ENCODE data around the gene IFT122.
"Not testable (repeated sequence)": the region's sequence is repeated elsewhere in the genome, so short reads cannot be mapped to it uniquely, and the experiment has no call there.

Gene IFT122

DNA sequence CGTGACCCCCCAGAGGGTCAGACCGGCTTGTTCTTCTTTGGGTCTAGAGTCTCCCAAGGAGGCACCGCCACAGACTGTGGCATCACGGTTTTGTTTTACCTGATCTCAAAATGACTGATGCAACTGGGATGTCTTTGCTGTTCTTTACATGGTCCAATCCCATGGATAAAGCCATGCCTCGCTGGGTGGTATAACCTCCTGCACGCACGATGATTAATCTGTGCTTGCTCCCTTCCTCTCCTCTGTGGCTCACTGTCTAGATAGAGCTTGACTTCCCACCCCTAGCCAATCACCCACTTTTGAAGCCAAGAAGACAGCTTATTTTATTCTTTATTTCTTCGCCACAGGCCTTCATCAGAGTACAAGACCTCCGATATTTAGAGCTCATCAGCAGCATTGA is 51.8 kb downstream of the IFT122 start:
- peaks cover 14% of the 10 kb centered on the region for H3K4me1 ChIP-seq (ENCODE audit: insufficient read depth, insufficient read length)
- H3K27me3 ChIP-seq (ENCODE audit: insufficient read depth, insufficient read length): no peaks in the 10 kb centered on the region
- no peak overlapping the region for H3K9ac ChIP-seq (ENCODE audit: insufficient read length, low read depth)
- TF ChIP-seq YY1 (IDR thresholded peaks at IDR 0.05; ENCODE audit: insufficient read depth, insufficient read length) (no peak), ZNF274 (IDR thresholded peaks at IDR 0.05; ENCODE audit: low read depth, low read length) (no peak), SUZ12 (IDR thresholded peaks at IDR 0.05; ENCODE audit: extremely low read depth, insufficient read depth, insufficient read length) (no peak)
- H3K4me3 ChIP-seq (ENCODE audit: insufficient read length, low read depth): no peak overlapping the region
- peaks cover 58% of the 10 kb centered on the region for H3K36me3 ChIP-seq (ENCODE audit: insufficient read depth, insufficient read length, low read length)
- no peaks in the 10 kb centered on the region for H3K9me3 ChIP-seq (ENCODE audit: insufficient read depth, low read length)
- DNase-seq (ENCODE audit: low read depth, low spot score): no peak

DNA sequence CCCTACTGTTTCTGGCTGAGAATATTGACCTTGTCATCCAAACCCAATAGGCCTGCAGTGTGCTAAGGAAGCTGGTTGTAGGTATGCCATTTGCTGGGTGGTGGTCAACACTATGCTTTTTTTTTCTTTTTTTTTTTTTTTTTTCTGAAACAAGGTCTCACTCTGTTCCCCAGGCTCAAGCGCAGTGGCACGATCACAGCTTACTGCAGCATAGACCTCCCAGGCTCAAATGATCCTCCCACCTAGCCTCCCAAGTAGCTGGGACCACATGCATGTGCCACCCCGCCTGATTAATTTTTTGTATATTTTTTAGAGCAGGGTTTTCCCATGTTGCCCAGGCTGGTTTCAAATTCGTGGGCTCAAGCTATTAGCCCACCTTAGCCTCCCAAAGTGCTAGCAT is 52.7 kb downstream of the IFT122 start:
- Histone ChIP-seq H3K36me3 (ENCODE audit: insufficient read depth, insufficient read length, low read length) (peaks cover 63% of the 10 kb centered on the region), H3K4me1 (ENCODE audit: insufficient read depth, insufficient read length) (peaks cover 8% of the 10 kb centered on the region), H3K4me3 (ENCODE audit: insufficient read length, low read depth) (no peak overlapping the region), H3K9me3 (ENCODE audit: insufficient read depth, low read length) (no peaks in the 10 kb centered on the region), H3K27me3 (ENCODE audit: insufficient read depth, insufficient read length) (no peaks in the 10 kb centered on the region), H3K9ac (ENCODE audit: insufficient read length, low read depth) (no peak overlapping the region)
- DNase-seq (ENCODE audit: low read depth, low spot score): no peak
- TF ChIP-seq ZNF274 (IDR thresholded peaks at IDR 0.05; ENCODE audit: low read depth, low read length) (no peak), SUZ12 (IDR thresholded peaks at IDR 0.05; ENCODE audit: extremely low read depth, insufficient read depth, insufficient read length) (no peak), YY1 (IDR thresholded peaks at IDR 0.05; ENCODE audit: insufficient read depth, insufficient read length) (no peak)

DNA sequence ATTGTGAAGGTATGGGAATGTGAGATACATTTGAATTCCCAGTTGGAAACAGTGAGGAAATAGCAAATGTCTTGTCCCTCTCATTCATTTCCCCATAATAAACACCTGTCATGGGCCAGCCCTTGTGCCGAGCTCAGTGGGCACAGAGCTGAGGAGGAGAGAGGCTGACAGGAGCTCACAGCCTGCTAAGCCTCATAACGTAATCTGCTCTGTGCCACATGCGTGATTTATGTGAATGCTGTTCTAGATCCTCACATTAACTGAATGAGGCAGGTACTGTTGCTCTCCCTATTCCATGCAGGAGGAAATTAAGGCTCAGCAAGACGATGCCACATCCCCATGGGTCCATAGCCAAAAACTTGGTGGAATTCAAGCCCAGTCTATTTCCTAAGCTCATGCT is 53.2 kb downstream of the IFT122 start:
- TF ChIP-seq SUZ12 (IDR thresholded peaks at IDR 0.05; ENCODE audit: extremely low read depth, insufficient read depth, insufficient read length) (no peak), ZNF274 (IDR thresholded peaks at IDR 0.05; ENCODE audit: low read depth, low read length) (no peak), YY1 (IDR thresholded peaks at IDR 0.05; ENCODE audit: insufficient read depth, insufficient read length) (no peak)
- peaks cover 61% of the 10 kb centered on the region for H3K36me3 ChIP-seq (ENCODE audit: insufficient read depth, insufficient read length, low read length)

DNA sequence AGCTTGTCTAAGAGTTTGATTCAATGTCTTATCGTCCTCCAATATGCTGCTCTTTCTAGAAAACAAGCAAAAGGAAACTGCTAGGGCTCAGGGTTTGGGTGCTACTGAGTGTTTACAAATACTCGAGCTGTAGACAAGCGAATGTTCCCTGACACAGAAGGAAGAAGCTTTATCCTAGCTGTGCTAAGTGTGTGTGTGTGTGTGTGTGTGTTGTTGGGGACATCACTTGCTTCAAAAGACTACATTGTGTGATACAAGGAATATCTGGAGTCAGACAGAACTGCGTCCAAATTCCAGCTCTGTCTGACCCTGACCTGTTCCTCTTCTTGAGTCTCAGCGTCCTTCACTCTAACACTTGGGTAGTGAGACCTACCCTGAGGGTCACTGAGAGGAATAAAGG is 54.5 kb downstream of the IFT122 start:
- not testable (repeated sequence) for H3K9ac ChIP-seq (ENCODE audit: insufficient read length, low read depth)

More for the DNA sequence above, 53.2 kb downstream of the IFT122 start:
- Histone ChIP-seq H3K9me3 (ENCODE audit: insufficient read depth, low read length) (no peaks in the 10 kb centered on the region), H3K27me3 (ENCODE audit: insufficient read depth, insufficient read length) (no peaks in the 10 kb centered on the region), H3K4me1 (ENCODE audit: insufficient read depth, insufficient read length) (peaks cover 8% of the 10 kb centered on the region), H3K9ac (ENCODE audit: insufficient read length, low read depth) (no peak overlapping the region), H3K4me3 (ENCODE audit: insufficient read length, low read depth) (no peak overlapping the region)
- DNase-seq (ENCODE audit: low read depth, low spot score): no peak

DNA sequence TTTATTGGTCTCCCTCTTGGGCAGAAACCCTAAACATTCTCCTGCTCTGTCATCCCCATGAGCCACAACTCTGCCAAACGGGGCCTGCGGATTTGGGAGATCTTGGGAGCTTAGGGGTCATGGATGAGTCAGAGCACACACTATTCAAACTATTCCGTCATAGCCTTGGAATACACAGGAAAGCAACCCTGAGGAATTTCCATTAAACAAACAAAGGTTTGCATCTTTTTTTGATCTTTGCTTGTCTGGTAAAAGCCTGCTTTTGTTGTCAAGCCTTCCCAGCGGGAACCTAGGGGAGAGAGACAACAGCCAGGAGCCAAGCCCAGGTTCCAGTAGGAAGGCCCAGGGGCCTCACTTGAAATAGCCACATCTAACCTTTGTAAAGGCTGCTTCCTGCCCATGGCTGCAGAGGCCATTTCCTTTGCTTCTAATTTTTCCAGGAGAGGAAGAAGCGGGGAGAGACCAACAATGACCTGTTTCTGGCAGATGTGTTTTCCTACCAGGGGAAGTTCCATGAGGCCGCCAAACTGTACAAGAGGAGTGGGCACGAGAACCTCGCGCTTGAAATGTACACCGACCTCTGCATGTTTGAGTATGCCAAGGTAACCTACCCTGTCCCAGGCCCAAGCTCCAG is 55.1 kb downstream of the IFT122 start:
- peaks cover 63% of the 10 kb centered on the region for H3K36me3 ChIP-seq (ENCODE audit: insufficient read depth, insufficient read length, low read length)
- not testable (repeated sequence) for H3K9me3 ChIP-seq (ENCODE audit: insufficient read depth, low read length); H3K27me3 ChIP-seq (ENCODE audit: insufficient read depth, insufficient read length); H3K4me3 ChIP-seq (ENCODE audit: insufficient read length, low read depth); H3K4me1 ChIP-seq (ENCODE audit: insufficient read depth, insufficient read length)
- peak; percentile 54 for DNase-seq (ENCODE audit: low read depth, low spot score)
- peak overlapping the region; percentile 12 for H3K9ac ChIP-seq (ENCODE audit: insufficient read length, low read depth)

More for the DNA sequence above, 54.5 kb downstream of the IFT122 start:
- DNase-seq (ENCODE audit: low read depth, low spot score); H3K4me1 ChIP-seq (ENCODE audit: insufficient read depth, insufficient read length); H3K27me3 ChIP-seq (ENCODE audit: insufficient read depth, insufficient read length); H3K9me3 ChIP-seq (ENCODE audit: insufficient read depth, low read length); H3K4me3 ChIP-seq (ENCODE audit: insufficient read length, low read depth): not testable (repeated sequence)
- H3K36me3 ChIP-seq (ENCODE audit: insufficient read depth, insufficient read length, low read length): peaks cover 61% of the 10 kb centered on the region

DNA sequence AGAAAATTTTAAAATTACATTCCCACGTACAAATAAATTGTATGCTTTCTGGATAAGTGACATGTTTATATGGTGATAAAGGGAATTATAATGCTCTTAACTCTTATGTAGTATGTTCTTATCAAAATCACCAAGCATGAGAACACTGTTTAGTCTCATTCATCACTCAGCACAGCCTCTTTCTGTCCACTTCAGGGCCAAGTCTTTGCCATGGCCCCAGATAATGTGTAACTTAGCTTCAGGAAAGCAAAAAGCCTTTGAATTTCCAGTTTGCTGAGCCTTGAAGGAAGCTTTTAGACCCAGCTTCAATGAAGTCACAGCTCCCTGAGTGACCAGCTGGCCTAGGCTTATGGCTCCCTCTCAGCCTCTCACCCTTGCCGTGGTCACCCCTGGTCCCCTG is 57.9 kb downstream of the IFT122 start:
- H3K27me3 ChIP-seq (ENCODE audit: insufficient read depth, insufficient read length); H3K9ac ChIP-seq (ENCODE audit: insufficient read length, low read depth); H3K4me3 ChIP-seq (ENCODE audit: insufficient read length, low read depth); H3K9me3 ChIP-seq (ENCODE audit: insufficient read depth, low read length); DNase-seq (ENCODE audit: low read depth, low spot score): not testable (repeated sequence)
- Histone ChIP-seq H3K36me3 (ENCODE audit: insufficient read depth, insufficient read length, low read length) (peaks cover 66% of the 10 kb centered on the region), H3K4me1 (ENCODE audit: insufficient read depth, insufficient read length) (peaks cover 10% of the 10 kb centered on the region)

DNA sequence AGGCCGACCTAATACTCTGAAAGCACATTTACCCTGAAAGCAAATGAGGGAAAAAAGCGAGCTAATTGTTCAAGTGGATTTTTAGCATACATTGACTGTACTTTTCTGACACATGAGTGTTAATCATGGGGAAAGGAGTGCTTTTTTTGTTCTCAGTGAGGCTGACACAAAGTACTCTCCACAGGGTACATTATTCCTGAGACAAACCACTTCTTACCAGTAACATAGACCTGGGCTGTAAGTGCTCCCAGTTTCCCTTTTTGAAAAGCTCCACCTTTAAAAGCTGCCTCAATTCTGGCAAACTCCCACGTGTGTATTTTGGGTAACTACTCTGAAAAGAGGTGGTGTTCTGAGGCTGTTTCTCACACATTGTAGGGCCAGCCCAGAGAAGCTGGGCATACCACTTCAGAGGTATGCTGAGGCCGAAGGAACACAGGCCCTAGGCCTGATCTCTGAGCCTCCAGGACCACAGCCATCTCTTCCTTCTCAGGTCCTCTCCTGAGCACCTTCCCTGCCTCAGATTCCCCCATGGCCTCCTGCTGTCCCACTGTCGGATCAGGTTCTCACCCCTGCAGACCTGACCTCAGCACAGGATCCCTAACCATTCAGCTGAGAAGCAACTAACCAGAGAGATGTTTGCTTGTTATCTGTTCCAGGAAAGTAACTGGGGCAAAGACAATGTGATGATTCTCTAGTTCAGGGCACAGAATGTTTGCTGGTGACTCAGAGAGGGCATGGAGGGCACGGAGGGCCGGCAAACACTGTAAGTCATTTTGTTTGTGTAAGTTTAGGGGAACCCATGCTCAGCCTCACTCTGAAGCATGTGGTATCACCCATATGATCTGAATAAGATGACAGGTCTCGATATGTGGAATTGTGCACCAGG is 58.8 kb downstream of the IFT122 start:
- not testable (repeated sequence) for H3K27me3 ChIP-seq (ENCODE audit: insufficient read depth, insufficient read length); H3K9me3 ChIP-seq (ENCODE audit: insufficient read depth, low read length); H3K4me3 ChIP-seq (ENCODE audit: insufficient read length, low read depth); H3K9ac ChIP-seq (ENCODE audit: insufficient read length, low read depth); DNase-seq (ENCODE audit: low read depth, low spot score)
- H3K4me1 ChIP-seq (ENCODE audit: insufficient read depth, insufficient read length): peaks cover 16% of the 10 kb centered on the region
- peaks cover 66% of the 10 kb centered on the region for H3K36me3 ChIP-seq (ENCODE audit: insufficient read depth, insufficient read length, low read length)

DNA sequence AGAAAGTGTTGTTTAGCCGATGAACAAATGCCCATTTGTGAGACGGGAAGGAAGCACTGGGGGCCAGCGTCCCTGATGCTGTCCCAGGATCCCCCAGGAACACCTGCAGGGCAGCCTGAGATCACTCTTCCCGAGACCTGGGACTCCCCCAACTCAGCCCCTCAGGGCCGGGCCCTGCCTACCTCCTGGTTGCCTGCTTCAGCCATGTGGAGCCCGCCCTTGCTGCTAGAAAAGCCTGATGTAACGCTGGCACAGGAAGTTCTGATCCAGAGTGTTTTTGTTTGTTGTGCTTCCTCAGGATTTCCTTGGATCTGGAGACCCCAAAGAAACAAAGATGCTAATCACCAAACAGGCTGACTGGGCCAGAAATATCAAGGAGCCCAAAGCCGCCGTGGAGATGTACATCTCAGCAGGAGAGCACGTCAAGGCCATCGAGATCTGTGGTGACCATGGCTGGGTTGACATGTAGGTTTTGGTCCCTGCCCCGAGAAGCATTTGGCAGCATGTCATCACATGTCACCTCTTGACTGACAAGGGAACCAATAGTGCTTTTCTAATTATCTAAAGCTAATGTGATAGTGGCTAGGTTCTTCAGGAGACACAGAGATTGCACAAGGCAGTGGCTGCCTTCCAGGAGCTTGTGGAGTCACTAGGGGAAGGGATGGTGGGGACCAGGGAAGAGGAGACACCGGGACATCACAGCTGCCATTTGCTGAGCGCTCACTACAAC is 59.7 kb downstream of the IFT122 start:
- not testable (repeated sequence) for H3K9ac ChIP-seq (ENCODE audit: insufficient read length, low read depth); H3K9me3 ChIP-seq (ENCODE audit: insufficient read depth, low read length); H3K4me3 ChIP-seq (ENCODE audit: insufficient read length, low read depth); H3K27me3 ChIP-seq (ENCODE audit: insufficient read depth, insufficient read length); DNase-seq (ENCODE audit: low read depth, low spot score)
- H3K36me3 ChIP-seq (ENCODE audit: insufficient read depth, insufficient read length, low read length): peaks cover 74% of the 10 kb centered on the region
- H3K4me1 ChIP-seq (ENCODE audit: insufficient read depth, insufficient read length): peaks cover 16% of the 10 kb centered on the region

Measured in NT2/D1 (cell line).